A673 (cell line): ENCODE measurements around the gene GUCY1A1.

Source experiments
- EZH2 ChIP-seq: fragments of 200-600 bp; sonication (generic); IDR thresholded peaks from 2 replicates; pipeline ENCODE4 v1.6.1; 2017; ENCODE audit warnings: borderline replicate concordance, low read depth, mild to moderate bottlenecking, mixed read lengths, antibody characterized with exemption, low read length; ENCODE audit not compliant: poor library complexity, severe bottlenecking
- TF ChIP-seq, protein P1 (sequence below): fragments of 300-800, 200-600 bp; sonication (generic); conservative IDR thresholded peaks from 2 replicates; pipeline ENCODE4 v1.5.1; 2017; ENCODE audit warnings: low read depth, mild to moderate bottlenecking, antibody characterized with exemption, low read length, moderate library complexity, mixed read lengths

GRCh38 chr4:155667222-155667567, 547 bp downstream of the GUCY1A1 start:
- TF ChIP-seq, protein P1, sequence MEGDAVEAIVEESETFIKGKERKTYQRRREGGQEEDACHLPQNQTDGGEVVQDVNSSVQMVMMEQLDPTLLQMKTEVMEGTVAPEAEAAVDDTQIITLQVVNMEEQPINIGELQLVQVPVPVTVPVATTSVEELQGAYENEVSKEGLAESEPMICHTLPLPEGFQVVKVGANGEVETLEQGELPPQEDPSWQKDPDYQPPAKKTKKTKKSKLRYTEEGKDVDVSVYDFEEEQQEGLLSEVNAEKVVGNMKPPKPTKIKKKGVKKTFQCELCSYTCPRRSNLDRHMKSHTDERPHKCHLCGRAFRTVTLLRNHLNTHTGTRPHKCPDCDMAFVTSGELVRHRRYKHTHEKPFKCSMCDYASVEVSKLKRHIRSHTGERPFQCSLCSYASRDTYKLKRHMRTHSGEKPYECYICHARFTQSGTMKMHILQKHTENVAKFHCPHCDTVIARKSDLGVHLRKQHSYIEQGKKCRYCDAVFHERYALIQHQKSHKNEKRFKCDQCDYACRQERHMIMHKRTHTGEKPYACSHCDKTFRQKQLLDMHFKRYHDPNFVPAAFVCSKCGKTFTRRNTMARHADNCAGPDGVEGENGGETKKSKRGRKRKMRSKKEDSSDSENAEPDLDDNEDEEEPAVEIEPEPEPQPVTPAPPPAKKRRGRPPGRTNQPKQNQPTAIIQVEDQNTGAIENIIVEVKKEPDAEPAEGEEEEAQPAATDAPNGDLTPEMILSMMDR: no peak
- no peak for TF ChIP-seq EZH2
